Kidney (tissue), 14 donors: ENCODE results near the gene KCNMB2. TPM values are rescaled to one million over a fixed set of nuclear protein-coding genes. Genes with fewer than 3 reads are reported as not detected.

Experiments used
- DNase-seq, 5 donors: peaks; one replicate each; pipeline ENCODE4 v3.0.0-alpha.2; 2013 to 2020
- FAIRE-seq: peaks from 2 replicates; lab custom pipeline; 2012; peaks lifted over from hg19 to GRCh38; lab: Jason Lieb, UNC
- H3K27ac ChIP-seq, 2 donors: one replicate each; pipeline ENCODE4 v1.7.0; 2013; ENCODE audit warnings: low read depth in 2 of 2, low read length in 2 of 2, inconsistent platforms in 1 of 2
- H3K27me3 ChIP-seq: one replicate; pipeline ENCODE4 v1.7.1; 2013; ENCODE audit warnings: low read length, inconsistent platforms; ENCODE audit not compliant: control insufficient read depth, insufficient read depth
- H3K36me3 ChIP-seq, 3 donors: one replicate each; pipeline versions ENCODE4 v1.7.0 to v1.7.1; 2013; ENCODE audit warnings: low read length in 3 of 3, control low read depth in 1 of 3, inconsistent platforms in 1 of 3; ENCODE audit not compliant: insufficient read depth in 3 of 3, control insufficient read depth in 2 of 3
- H3K4me1 ChIP-seq, 3 donors: one replicate each; pipeline versions ENCODE4 v1.7.0 to v1.7.1; 2013; ENCODE audit warnings: low read length in 3 of 3, inconsistent platforms in 1 of 3, low read depth in 1 of 3; ENCODE audit not compliant: control insufficient read depth in 2 of 3, insufficient read depth in 2 of 3
- H3K4me3 ChIP-seq, 3 donors: one replicate each; pipeline versions ENCODE4 v1.7.0 to v1.8.1; 2013; ENCODE audit warnings: low read length in 3 of 3, control low read depth in 1 of 3, inconsistent platforms in 1 of 3
- H3K9ac ChIP-seq, 3 donors: one replicate each; pipeline versions ENCODE4 v1.7.0 to v1.7.1; 2013; ENCODE audit warnings: low read length in 3 of 3, control low read depth in 1 of 3, inconsistent platforms in 1 of 3
- H3K9me3 ChIP-seq, 3 donors: one replicate each; pipeline versions ENCODE4 v1.7.0 to v1.7.1; 2013; ENCODE audit warnings: low read length in 3 of 3, control low read depth in 1 of 3, inconsistent platforms in 1 of 3; ENCODE audit not compliant: control insufficient read depth in 2 of 3, insufficient read depth in 1 of 3
- intact Hi-C: fragments of 100-400 bp; cut with DNase I; formaldehyde crosslinking; loops from one replicate; pipeline ENCODE4 v1.11.1; 2022
- polyA plus RNA-seq: library from polyadenylated mRNA; stranded (reverse); fragments of 350-450 nt; fragmentation: Illumina TruSeq; extraction: RNeasy Lipid Tissue Mini Kit (QIAGEN cat#74804); gene quantifications from one replicate; pipeline ENCODE4 v1.2.3, GENCODE V29; 2014; ENCODE audit warnings: low read depth, low replicate concordance; ENCODE audit not compliant: insufficient read depth
- total RNA-seq: library from RNA; stranded (reverse); fragmentation: NEBNext Ultra II Directional; extraction: Animal tissue kit (Norgen Biotek cat#: 25700); gene quantifications from one replicate; pipeline ENCODE4 v1.2.1, GENCODE V29; 2021
- TF ChIP-seq, protein P1 (sequence below): IDR thresholded peaks from 3 replicates; pipeline ENCODE4 v1.5.1; 2012; ENCODE audit warnings: mild to moderate bottlenecking, moderate library complexity, borderline replicate concordance; ENCODE audit not compliant: insufficient read depth; ENCODE audit errors: extremely low read depth
- donor health status: control.
- donor health status: control.
- donor health status: control.
- donor health status: control.
- donor health status: control.
- donor health status: DM: yes; HTN: yes; CAD: no.
- donor health status: Normal renal cell carcinoma (clear cell type).

Gene KCNMB2
- total and polyA plus RNA-seq, 2 donors from 2014 or later, result 2.1 to 4.4 TPM

DNA sequence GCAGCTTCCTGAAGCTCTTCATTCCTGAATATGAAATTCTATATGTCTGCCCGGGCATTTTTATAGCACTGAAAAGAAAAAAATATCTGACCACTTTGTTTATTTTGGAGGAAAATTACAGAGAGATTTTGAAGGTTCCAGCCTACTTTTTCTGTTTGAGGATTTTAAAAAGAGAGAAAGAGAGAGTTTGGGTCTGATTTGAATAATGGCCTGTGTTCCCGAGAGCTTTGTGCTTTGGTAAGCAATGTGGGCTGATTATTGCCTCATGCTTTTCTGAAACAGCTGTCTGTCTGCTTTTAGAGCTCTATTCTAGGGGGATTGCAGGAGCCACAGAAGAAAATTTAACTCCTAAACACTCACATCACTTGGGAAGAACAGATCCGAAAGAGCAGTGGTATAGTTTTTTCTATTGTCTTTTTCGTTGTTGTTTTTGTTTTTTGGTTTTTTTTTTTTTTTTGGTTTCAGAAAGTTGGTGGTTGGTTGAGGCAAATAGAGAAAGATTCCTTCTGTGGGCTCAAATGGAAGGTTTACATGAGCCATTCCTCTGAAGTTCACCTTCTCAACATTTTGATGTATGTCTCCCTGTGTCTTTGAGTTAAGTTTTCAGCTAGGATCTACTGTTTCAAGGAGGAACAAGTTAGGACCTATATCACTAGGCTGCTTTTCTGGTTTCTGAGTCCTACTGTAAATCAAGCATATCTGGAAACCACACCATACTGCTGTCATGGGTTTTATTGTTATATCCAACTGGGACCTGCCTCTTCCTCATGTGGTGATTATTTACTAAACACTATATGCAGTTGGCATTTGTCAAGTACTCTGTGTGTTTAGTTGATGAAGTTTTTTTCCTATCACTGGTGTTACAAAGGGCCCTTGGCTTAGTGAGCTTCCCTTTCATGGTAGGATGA lies 178.9 kb downstream of the KCNMB2 start:
- FAIRE-seq (no peak), DNase-seq (peak in 1 of 5 donors; percentile 13)
- TF ChIP-seq, protein P1, sequence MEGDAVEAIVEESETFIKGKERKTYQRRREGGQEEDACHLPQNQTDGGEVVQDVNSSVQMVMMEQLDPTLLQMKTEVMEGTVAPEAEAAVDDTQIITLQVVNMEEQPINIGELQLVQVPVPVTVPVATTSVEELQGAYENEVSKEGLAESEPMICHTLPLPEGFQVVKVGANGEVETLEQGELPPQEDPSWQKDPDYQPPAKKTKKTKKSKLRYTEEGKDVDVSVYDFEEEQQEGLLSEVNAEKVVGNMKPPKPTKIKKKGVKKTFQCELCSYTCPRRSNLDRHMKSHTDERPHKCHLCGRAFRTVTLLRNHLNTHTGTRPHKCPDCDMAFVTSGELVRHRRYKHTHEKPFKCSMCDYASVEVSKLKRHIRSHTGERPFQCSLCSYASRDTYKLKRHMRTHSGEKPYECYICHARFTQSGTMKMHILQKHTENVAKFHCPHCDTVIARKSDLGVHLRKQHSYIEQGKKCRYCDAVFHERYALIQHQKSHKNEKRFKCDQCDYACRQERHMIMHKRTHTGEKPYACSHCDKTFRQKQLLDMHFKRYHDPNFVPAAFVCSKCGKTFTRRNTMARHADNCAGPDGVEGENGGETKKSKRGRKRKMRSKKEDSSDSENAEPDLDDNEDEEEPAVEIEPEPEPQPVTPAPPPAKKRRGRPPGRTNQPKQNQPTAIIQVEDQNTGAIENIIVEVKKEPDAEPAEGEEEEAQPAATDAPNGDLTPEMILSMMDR, result no peak
- Histone ChIP-seq H3K4me1 (no peaks in the 10 kb centered on the region), H3K36me3 (no peaks in the 10 kb centered on the region), H3K9ac (no peak overlapping the region), H3K4me3 (no peak overlapping the region), H3K27ac (no peak overlapping the region), H3K27me3 (no peaks in the 10 kb centered on the region), H3K9me3 (no peaks in the 10 kb centered on the region)
- intact Hi-C loops, result no loop called here

DNA sequence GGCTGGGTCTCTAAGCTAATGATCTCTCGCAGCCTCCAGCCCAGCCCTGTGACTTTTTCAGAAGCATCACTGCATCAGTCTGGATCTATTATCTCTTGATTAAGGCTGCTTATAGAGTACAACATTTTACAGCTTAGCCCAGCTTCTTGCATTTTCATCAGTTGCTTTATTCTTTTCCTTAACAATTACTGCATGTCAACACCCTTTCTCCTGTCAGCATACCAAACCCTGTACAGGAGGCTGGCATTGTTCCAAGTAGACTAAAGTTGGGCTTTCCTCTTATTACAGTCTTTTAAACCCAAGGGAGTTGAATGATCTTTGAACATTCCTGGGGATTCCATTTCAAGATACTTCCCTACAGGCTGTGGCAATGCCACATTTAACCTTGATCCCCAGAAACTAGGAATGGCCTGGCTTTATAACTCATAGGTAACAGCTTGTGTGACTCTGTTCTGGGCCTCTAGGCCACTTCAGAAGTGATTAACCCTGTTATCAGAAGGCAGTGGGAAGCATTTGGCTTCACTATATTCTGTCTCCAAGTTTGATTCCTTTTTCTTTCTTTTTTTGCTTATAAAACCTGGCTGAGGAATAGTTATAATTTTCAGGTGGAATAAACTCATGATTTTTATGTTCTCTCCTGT lies 182.9 kb downstream of the KCNMB2 start:
- FAIRE-seq (no peak), DNase-seq (peak in 2 of 5 donors; percentile 72 to 75)
- H3K9ac ChIP-seq, result no peak overlapping the region
- H3K4me3 ChIP-seq, result no peak overlapping the region
- no peak overlapping the region for H3K27ac ChIP-seq
- intact Hi-C loops, result no loop called here
- H3K4me1 ChIP-seq, result no peaks in the 10 kb centered on the region
- H3K27me3 ChIP-seq, result no peaks in the 10 kb centered on the region
- H3K9me3 ChIP-seq, result no peaks in the 10 kb centered on the region
- H3K36me3 ChIP-seq, result no peaks in the 10 kb centered on the region
- TF ChIP-seq, protein P1, result no peak

DNA sequence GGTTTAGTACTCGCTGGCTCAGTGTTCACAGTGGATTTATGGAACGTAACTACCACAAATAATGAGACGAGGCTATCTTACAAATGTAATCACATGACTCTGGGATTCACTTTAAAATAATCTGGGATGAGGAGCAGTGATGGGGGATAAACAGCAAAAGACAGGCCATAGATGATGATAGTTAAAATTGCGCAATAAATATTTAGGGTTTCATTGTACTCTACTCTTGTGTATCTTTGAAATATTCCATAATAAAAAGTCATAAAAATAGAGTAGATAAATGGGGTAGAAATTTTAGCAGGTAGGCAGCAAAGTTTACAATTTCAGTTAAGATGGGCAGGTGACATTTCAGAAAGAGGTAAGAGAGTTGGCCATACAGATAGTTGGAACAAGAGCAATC lies 196.6 kb downstream of the KCNMB2 start:
- H3K9ac ChIP-seq, result no peak overlapping the region
- H3K27ac ChIP-seq, result no peak overlapping the region
- H3K4me1 ChIP-seq, result no peaks in the 10 kb centered on the region
- H3K9me3 ChIP-seq, result no peaks in the 10 kb centered on the region
- FAIRE-seq (no peak), DNase-seq (no peak)
- intact Hi-C loops, result no loop called here
- TF ChIP-seq, protein P1, result no peak
- no peaks in the 10 kb centered on the region for H3K36me3 ChIP-seq
- no peak overlapping the region for H3K4me3 ChIP-seq
- H3K27me3 ChIP-seq, result no peaks in the 10 kb centered on the region
